GM20000 (cell line): ENCODE data around the gene NOTUM.

Experiments used
- DNase-seq: peaks from one replicate; pipeline ENCODE4 v3.0.0; 2012; ENCODE audit warnings: low spot score
- CTCF ChIP-seq: IDR thresholded peaks from 2 replicates; pipeline ENCODE4 v1.5.1; 2012; ENCODE audit warnings: mild to moderate bottlenecking, control low read depth; ENCODE audit errors: extremely low read depth, missing control alignments

The NOTUM gene

GRCh38 chr17:81908793-81909192 is 52.2 kb downstream of the NOTUM start:
- TF ChIP-seq CTCF: no peak
- DNase-seq: no peak

- TF ChIP-seq CTCF: no peak
- DNase-seq: no peak
Observed at GRCh38 chr17:81907219-81908145, 53.5 kb downstream of the NOTUM start.

DNA sequence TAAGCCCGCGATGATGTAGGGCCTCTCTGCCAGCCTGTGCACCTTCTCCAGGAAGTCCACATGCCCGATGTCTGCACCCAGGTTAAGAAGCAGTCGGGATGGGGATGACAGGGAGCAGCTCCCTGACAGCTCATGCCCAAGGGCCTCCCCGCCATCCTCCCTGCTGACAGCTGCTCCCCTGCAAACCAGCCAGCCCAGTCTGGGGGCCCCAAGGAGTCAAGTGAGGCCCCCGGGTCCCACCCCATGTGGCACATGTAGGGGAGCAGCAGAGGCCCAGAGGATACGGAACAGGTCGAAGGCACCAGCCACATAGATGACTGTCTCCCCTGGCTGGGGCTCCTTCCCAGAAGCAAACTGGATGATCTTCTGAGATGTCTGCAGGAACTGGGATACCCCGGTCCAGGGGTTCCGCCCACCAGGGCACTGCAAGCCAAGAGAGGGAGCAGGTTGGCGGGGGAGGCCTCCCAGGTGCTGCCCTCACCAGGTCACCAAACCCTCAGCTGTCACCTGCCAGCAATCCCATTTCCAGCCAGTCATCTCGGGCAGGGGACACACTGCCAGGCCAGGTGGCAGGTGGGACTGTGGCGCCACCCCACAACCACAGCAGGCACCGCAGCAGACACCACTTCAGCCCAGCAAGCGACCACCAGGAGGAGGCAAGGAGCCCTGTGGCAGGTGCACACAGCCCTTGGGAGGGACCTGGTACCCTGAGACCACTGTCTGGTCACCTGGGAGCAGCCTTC is 54.3 kb downstream of the NOTUM start:
- TF ChIP-seq CTCF: no peak
- DNase-seq: no peak

DNA sequence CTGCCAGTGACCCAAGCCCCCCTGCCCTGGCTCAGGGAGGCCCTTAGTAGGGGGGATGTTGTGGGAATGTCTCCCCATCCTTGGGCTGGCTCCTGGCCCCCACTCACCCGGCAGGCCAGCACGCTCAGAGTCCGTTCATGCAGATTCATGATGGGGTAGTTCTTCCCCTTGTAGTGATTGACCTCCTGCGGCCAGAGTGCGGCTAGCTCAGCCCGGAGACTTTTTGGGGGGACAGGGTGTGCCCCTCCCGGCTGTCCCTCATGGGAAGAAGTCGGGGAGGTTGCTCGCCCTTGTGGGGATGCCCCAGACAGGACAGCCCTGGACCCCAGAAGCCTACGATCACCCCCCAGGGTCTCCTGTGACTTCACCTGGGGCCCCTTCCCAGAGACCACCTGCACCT is 55.0 kb downstream of the NOTUM start:
- DNase-seq: no peak
- TF ChIP-seq CTCF: no peak

- TF ChIP-seq CTCF: no peak
- no peak for DNase-seq
Observed at GRCh38 chr17:81905424-81905875, 55.5 kb downstream of the NOTUM start.

- TF ChIP-seq CTCF: no peak
- DNase-seq: no peak
Observed at GRCh38 chr17:81904600-81905423, 56.2 kb downstream of the NOTUM start.
